Embryonic facial prominence (tissue), 1 donor: ENCODE measurements around the gene TEDDM1.
"Not testable (repeated sequence)": the region's sequence is repeated elsewhere in the genome, so short reads cannot be mapped to it uniquely, and the experiment has no call there.

Experiments
- DNase-seq: peaks from one replicate; pipeline ENCODE4 v3.0.0-alpha.2; 2016; ENCODE audit errors: extremely low spot score

TEDDM1 gene

GRCh38 chr1:182380199-182380598 is 20.3 kb downstream of the TEDDM1 start:
- no peak for DNase-seq

- DNase-seq, result not testable (repeated sequence)
These were observed 20.7 kb downstream of the TEDDM1 start for GRCh38 chr1:182379781-182380180.

GRCh38 chr1:182376936-182377574 is 23.4 kb downstream of the TEDDM1 start:
- no peak for DNase-seq

- no peak for DNase-seq
These were observed 26.2 kb downstream of the TEDDM1 start for GRCh38 chr1:182374101-182374834.

- no peak for DNase-seq
These were observed 29.9 kb downstream of the TEDDM1 start for GRCh38 chr1:182370532-182370931.

- DNase-seq, result no peak
These were observed 31.6 kb downstream of the TEDDM1 start for GRCh38 chr1:182368903-182369302.

GRCh38 chr1:182368358-182368757 is 32.1 kb downstream of the TEDDM1 start:
- no peak for DNase-seq

GRCh38 chr1:182367926-182368325 is 32.5 kb downstream of the TEDDM1 start:
- DNase-seq, result no peak

GRCh38 chr1:182366596-182366995 is 33.9 kb downstream of the TEDDM1 start:
- no peak for DNase-seq

GRCh38 chr1:182359645-182360044 is 40.8 kb downstream of the TEDDM1 start:
- no peak for DNase-seq

- DNase-seq, result no peak
These were observed 42.6 kb downstream of the TEDDM1 start for GRCh38 chr1:182357913-182358312.

- DNase-seq, result no peak
These were observed 43.3 kb downstream of the TEDDM1 start for GRCh38 chr1:182357171-182357570.

GRCh38 chr1:182355723-182356098 is 44.8 kb downstream of the TEDDM1 start:
- no peak for DNase-seq

GRCh38 chr1:182351790-182352364 is 48.6 kb downstream of the TEDDM1 start:
- no peak for DNase-seq

- DNase-seq, result no peak
These were observed 49.6 kb downstream of the TEDDM1 start for GRCh38 chr1:182350839-182351238.

GRCh38 chr1:182348961-182349747 is 51.3 kb downstream of the TEDDM1 start:
- no peak for DNase-seq
